HG03064 (cell line): ENCODE data around the gene SLC37A3.
"Not testable (repeated sequence)": the region's sequence is repeated elsewhere in the genome, so short reads cannot be mapped to it uniquely, and the experiment has no call there.

Experiments used
- ATAC-seq: cut with Tn5 transposase; IDR thresholded peaks from one replicate; pipeline ENCODE4 v1.9.1; 2021; ENCODE audit warnings: low read depth; ENCODE audit not compliant: unreplicated experiment

Gene SLC37A3

DNA sequence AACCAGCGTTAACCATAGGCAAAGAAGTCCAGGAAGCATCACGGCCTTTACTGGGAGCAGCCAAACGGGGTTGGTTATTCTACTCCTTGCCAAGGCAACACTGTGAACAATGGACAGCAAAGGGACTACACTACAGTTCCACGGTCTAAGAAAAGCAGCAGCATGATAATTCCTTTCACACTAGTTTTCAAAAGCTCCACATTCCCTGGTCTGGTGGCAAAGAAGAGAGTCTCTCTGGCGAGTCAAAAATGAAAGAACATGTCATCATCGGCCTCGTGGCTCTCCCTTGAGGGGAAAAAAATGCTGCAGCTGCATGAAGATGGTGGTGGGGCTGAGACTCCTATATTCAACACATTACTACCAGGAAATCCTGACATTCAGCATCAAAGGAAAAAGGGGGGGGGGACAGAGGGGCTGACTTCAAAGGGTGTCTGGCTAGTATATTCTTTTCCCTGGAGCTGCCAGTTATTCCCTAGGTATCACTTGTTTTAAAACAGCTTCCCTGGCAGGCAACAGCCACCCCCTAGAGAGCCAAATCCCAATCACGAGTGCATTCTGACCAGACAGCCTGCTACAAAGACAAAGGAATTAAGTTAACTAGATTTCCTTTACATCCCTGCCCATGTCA lies 49.1 kb downstream of the SLC37A3 start:
- no peak for ATAC-seq

GRCh38 chr7:140348161-140348849 lies 50.0 kb downstream of the SLC37A3 start:
- ATAC-seq, result no peak

DNA sequence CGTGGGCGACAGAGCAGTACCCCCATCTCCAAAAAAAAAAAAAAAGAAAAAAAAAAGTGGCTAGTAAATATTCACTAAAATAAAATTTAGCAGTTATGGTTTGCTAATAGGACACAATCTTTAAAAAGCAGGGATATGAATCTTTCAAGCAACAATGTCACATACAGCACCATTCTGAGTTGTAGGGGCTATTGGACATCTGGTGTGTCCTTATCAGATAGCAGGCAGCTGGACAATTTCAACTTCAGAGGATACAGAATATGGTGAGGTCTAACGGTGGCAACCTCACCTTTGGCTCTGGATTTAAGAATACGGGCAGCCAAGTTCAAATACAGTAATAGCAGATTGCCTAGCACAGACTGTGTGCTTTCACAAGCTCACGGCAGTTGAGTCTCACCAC lies 51.1 kb downstream of the SLC37A3 start:
- ATAC-seq, result no peak

DNA sequence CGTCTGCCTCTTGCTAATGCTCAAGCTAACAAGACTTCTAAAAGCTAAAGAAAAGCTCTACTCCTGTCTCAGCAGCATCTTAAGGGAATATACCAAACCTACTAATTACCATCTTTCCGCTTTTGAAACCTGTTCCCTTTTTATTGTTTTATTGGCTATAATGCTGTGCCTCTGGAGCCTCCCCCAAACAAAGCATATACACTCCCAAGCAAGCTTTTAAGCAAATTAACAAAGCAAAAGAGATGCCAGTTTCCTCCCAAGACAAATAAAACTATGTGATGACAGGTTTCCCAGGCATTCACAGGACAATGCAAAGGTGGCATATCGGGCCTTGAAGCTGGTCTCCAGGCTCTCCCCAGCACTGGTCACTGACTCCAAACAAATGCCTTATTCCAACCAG lies 52.9 kb downstream of the SLC37A3 start:
- no peak for ATAC-seq

DNA sequence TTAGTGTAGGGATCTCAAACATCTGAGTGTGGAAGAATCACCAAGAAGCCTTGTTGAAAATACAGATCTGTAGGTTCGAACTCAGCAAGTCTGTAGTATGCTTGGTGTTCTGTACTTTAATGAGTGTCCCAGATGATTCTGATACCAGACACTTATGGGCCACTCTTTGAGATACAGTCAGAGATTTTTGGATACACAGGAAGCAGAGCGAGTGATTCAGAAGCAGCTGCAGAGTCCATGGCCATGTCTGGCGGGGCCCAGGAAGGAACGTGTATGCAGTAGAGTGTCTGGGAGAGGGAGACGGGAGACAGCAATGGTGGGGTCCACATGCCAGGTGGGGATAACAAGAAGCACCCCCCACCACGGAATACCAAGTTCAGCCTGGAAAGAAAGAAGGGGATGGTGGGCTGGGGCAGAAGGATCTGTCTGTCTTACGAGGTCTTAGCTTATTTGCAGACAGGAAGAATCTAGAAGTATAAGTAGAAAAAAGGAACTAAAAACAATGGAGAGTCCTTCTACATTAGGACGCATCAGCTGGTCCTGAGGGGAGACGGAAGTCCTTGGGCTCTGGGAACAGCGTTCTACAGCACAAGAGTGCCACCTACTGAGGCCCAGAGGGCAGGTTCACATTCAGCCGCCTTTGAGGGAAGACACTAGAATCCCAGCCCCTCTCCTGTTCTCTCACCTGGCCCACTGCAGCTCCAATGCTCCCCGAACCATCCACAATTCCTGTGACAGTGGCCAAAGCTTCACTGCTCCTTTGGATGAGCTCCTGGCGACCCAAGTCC lies 55.4 kb downstream of the SLC37A3 start:
- ATAC-seq, result no peak

DNA sequence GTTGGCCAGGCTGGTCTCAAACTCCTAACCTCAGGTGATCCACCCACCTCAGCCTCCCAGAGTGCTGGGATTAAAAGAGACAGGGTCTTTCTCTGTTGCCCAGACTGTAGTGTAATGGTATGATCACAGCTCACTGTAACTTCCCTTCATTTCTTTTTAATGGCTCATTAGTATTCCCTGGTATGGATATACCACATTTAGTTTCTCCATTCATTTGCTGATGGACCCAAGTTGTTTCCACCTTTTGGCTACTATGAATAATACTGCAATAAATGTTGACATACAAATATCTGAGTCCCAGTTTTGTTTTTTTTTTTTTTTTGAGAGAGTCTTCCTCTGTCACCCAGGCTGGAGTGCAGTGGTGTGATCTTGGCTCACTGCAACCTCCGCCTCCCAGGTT lies 59.4 kb downstream of the SLC37A3 start:
- not testable (repeated sequence) for ATAC-seq

DNA sequence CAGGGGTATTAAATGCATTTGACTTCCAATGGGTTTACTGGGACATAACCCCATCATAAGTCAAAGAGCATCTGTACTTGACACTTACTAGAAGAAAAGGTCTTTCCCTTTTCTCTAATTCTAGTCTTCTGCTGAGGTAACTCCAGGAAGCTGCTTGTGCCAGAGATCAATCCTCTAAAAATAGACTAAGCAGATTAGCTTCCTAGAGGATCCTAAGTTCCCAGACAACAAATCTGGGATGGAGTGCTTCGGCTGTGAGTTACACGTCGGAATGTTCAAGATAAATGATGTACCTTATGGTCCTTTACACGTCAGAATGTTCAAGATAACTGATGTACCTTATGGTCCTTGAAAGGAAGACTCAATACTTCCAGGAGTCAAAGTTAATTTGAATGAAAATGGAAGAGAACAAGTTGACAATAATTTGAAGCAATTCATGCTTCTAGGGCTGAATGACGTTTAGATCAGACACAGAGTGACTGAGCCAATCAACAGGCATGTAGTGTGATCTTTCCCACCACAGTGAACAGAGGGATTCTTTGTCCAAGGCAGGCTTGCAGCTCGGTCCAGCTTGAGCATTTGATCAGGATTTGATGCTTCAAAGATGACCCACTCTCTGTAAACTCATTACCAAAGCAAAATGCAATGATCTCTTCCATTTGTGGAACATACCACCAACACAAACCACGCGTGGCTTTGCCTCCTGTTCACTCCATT lies 63.8 kb downstream of the SLC37A3 start:
- no peak for ATAC-seq

- ATAC-seq, result no peak
Observed at GRCh38 chr7:140333686-140334085, 64.6 kb downstream of the SLC37A3 start.

GRCh38 chr7:140333223-140333622 lies 65.1 kb downstream of the SLC37A3 start:
- no peak for ATAC-seq

- no peak for ATAC-seq
Observed at GRCh38 chr7:140330595-140330994, 67.7 kb downstream of the SLC37A3 start.

DNA sequence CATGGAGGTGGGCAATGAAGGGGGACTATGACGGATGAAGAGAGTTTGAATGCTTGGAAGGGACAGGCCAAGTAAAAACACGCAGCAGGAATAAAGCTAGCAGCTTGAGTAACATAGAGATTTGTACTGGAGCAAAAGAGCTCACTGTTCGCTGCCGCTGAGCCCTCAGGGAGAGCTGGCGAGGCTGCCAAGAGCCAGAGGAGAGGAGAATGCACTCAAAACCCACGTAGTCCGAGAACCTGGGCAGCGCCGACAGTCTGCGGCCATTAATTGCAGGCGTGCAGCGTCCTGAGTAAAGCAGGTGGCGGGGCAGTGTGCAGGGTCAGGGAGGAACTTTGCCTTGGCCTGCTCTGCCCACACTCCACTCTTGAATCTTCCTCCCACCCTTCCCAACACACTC lies 68.2 kb downstream of the SLC37A3 start:
- ATAC-seq, result no peak

DNA sequence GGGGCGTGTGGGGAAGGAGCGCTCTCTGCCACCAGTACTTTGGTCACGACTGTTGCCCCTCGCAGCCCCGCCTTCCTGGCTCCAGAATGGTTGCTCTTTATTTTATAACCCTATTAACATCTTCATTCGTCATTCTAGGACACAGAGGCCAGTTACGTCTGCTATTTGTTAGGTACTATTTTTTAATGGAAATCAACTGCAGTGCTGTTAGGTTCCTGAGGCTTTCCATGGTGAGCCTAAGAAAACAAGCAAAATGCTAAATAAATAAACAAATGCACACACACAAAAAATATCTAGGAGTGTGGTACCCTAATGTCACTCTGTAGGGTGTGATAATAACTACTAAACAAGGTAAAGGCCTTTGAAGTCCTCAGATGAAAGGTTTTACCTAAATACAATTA lies 71.1 kb downstream of the SLC37A3 start:
- no peak for ATAC-seq

GRCh38 chr7:140326116-140326928 lies 72.0 kb downstream of the SLC37A3 start:
- ATAC-seq, result no peak

- ATAC-seq, result no peak
Observed at GRCh38 chr7:140325600-140325999, 72.7 kb downstream of the SLC37A3 start.

GRCh38 chr7:140324714-140325113 lies 73.6 kb downstream of the SLC37A3 start:
- no peak for ATAC-seq

- no peak for ATAC-seq
Observed at GRCh38 chr7:140322759-140323158, 75.6 kb downstream of the SLC37A3 start.

DNA sequence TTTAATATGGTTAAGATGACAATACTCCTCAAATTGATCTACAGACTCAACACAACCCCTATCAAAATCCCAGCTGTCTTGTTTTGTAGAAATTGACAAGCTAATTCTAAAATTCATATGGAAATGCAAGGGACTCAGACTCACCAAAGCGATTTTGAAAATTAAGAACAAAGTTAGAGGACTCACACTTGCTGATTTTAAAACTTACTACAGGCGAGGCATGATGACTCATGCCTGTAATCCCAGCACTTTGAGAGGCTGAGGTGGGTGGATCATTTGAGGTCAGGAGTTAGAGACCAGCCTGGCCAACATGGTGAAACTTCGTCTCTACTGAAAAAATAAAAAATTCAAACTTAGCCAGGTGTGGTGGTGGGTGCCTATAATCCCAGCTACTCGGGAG lies 78.3 kb downstream of the SLC37A3 start:
- ATAC-seq, result not testable (repeated sequence)

DNA sequence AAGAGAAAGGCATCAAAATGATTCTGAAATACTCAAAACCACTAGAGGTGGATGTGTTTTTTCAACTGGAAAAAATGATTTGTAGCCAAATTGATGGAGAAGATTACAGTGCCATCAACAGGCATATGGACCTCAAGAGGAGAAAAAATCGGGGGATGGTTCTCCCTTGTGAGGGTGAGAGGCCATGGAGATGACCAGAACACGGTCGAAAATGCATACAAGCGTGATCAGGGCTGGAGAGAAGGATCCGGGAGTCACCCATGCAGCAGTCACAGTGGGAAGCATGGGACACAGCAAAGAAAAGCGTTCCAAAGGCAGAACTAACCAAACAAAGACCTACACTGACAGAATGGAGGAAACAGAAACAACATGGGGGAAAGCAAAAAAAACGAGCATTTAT lies 80.3 kb downstream of the SLC37A3 start:
- ATAC-seq, result no peak

DNA sequence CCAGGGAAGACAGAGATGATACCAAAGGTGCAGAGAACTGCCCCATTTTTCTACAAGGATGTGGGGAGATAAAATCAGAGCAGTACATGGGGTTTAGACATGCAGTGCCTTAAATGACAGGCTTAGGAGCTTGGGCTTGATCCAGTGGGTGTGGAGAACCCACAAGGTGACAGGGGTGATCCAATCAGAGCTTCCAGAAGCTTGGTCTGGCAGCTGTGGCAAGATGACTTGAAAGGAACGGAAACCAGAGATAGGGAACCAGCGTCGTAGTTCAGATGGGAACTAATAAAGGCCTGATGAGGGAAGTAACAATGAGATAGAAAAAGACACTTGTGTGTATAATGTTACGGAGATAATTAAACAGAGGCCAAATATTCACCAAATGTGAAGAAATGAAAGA lies 80.7 kb downstream of the SLC37A3 start:
- no peak for ATAC-seq

GRCh38 chr7:140316165-140316661 lies 82.1 kb downstream of the SLC37A3 start:
- ATAC-seq, result no peak
